Measurements from ENCODE around the gene TRAK1.

DNA sequence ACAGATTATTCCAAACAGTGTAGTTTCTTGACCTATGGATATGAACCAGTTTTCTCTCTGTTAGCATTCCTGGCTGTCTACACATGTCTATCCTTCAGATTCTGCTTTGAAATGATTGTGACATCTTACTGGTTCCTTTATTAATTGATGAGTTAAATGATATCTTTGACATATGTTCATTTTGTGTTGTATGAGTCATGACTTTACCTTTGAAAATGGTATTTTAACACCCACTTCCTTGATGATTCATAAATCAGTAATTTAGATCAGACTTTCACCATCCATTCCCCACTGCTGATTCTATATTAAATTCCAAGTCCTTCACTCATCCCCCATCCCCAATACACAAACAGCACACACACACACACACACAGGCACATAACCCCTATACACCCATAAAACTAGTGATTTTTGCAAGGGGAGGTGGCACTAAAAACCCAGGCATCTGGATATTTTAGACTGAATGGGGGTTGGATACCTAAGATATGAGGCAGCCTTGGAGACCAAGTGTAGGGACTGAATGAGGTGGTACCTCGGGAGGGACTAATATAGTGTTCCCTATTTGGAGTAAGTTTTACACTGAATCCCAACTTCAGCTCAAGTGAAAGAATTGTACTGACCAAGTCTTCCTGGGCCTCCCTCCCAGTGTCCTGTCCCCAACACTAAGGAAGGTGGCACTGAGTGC is 165.1 kb downstream of the TRAK1 start:
- TF ChIP-seq CTCF (IDR thresholded peaks at IDR 0.05) (no peak), EP300 (IDR thresholded peaks at IDR 0.05) (no peak), POLR2AphosphoS5 (IDR thresholded peaks at IDR 0.05) (no peak)
